Heart left ventricle (tissue), 13 donors: Measurements from ENCODE around the gene TBX3.

Experiments used
- CTCF ChIP-seq, 12 donors: fragments of 200-600 bp; sonication (generic) in 4 of 12; IDR thresholded peaks; one replicate each; pipeline versions ENCODE4 v1.5.0 to v1.8.0; 2018 to 2022; ENCODE audit warnings: antibody characterized with exemption in 12 of 12, mild to moderate bottlenecking in 5 of 12
- POLR2A ChIP-seq, 2 donors: fragments of 450-650 bp; IDR thresholded peaks; one replicate each; pipeline ENCODE4 v1.6.1; 2017; ENCODE audit warnings: antibody characterized with exemption in 2 of 2, mild to moderate bottlenecking in 2 of 2, moderate library complexity in 2 of 2
- donor health status: ischemic (EF 13 %, LVEDD 7.1; RV severe dilation, severe dysfunction).
- donor health status: DM: no; HTN: yes; CAD: no.
- donor health status: DM: no; HTN: no; CAD: no.
- donor health status: ischemic (EF 25% LVEDD 6.9; RV normal size, moderate dysfunction).
- donor health status: ischemic (EF 25% LVEDD 5.7; RV mildly dilated, moderate dysfunction).
- donor health status: ischemic (EF 35%, LVEDD 5.7; RV mildly dilated, moderate dysfunction).
- donor health status: nonischemic (EF 11% LVEDD 7.7; RV severe dilation, severe dysfunction).
- donor health status: DM: yes; HTN: yes; CAD: no.
- donor health status: PGD.
- donor health status: ischemic (EF 29% LVEDD 5.4; RV normal size, mild dysfunction).
- donor health status: nonischemic (EF 23%, LVEDD 6.1; RV moderate dilation, normal function).

- no peak for TF ChIP-seq POLR2A (IDR thresholded peaks at IDR 0.05)
- TF ChIP-seq CTCF (IDR thresholded peaks at IDR 0.05): no peak
These were observed 18.3 kb downstream of the TBX3 start for GRCh38 chr12:114665411-114666260.
